Ishikawa (cell line): ENCODE results near the gene URB2.

Experiments
- EGR1 ChIP-seq: IDR thresholded peaks from 2 replicates; pipeline ENCODE4 v1.6.1; 2012
- EP300 ChIP-seq: IDR thresholded peaks from 2 replicates; pipeline ENCODE4 v1.6.1; 2012; ENCODE audit warnings: borderline replicate concordance
- REST ChIP-seq: IDR thresholded peaks from 2 replicates; pipeline ENCODE4 v1.6.1; 2012; ENCODE audit warnings: low read depth, mild to moderate bottlenecking

- TF ChIP-seq EP300, result no peak
- no peak for TF ChIP-seq REST
- no peak for TF ChIP-seq EGR1
These were observed 46.2 kb downstream of the URB2 start for GRCh38 chr1:229672246-229672645.
